Measurements from ENCODE around the gene CLASP1.

The CLASP1 gene

DNA sequence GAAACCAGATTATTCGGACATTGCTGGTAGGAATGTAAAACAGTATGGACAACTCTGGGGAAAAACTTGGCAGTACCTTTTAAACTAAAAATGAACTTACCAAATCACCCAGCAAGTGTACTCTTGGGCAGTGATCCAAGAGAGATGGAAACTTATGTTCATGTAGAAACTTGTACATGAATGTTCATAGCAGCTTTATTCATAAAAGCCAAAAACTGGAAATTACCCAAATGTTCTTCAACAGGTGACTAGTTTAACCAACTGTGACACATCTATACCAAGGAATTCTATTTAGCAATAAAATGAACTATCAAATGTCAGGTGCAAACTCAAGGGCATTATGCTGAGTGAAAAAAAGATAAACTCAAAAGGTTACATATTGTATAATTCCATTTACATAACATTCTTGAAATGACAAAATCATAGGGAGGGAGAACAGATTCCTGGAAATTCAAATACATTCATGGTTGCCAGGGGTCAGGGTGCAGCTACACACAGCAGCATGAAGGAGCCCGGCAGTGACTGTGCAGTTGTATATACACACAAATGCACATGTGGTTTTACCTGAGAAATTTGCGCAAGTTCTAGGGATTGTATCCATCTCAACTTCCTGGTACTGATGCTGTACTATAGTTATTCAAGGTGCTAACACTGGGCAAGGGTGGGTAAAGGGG lies 122.1 kb downstream of the CLASP1 start (continued):
- TF ChIP-seq CREB5 (CRISPR knock-in tag; IDR thresholded peaks at IDR 0.05; ENCODE audit: low read depth): no peak
- TF ChIP-seq PPARA (CRISPR knock-in tag; IDR thresholded peaks at IDR 0.05; ENCODE audit: borderline replicate concordance): no peak
- TF ChIP-seq PATZ1 (CRISPR knock-in tag; IDR thresholded peaks at IDR 0.05; ENCODE audit: borderline replicate concordance): no peak

GRCh38 chr2:121524685-121525425 lies 124.4 kb downstream of the CLASP1 start:
- TF ChIP-seq, protein P1, sequence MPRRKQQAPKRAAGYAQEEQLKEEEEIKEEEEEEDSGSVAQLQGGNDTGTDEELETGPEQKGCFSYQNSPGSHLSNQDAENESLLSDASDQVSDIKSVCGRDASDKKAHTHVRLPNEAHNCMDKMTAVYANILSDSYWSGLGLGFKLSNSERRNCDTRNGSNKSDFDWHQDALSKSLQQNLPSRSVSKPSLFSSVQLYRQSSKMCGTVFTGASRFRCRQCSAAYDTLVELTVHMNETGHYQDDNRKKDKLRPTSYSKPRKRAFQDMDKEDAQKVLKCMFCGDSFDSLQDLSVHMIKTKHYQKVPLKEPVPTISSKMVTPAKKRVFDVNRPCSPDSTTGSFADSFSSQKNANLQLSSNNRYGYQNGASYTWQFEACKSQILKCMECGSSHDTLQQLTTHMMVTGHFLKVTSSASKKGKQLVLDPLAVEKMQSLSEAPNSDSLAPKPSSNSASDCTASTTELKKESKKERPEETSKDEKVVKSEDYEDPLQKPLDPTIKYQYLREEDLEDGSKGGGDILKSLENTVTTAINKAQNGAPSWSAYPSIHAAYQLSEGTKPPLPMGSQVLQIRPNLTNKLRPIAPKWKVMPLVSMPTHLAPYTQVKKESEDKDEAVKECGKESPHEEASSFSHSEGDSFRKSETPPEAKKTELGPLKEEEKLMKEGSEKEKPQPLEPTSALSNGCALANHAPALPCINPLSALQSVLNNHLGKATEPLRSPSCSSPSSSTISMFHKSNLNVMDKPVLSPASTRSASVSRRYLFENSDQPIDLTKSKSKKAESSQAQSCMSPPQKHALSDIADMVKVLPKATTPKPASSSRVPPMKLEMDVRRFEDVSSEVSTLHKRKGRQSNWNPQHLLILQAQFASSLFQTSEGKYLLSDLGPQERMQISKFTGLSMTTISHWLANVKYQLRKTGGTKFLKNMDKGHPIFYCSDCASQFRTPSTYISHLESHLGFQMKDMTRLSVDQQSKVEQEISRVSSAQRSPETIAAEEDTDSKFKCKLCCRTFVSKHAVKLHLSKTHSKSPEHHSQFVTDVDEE (CRISPR knock-in tag; IDR thresholded peaks at IDR 0.05): no peak
- no peak for TF ChIP-seq CSRNP3 (CRISPR knock-in tag; IDR thresholded peaks at IDR 0.05)
- no peak for TF ChIP-seq ZFP3 (CRISPR knock-in tag; IDR thresholded peaks at IDR 0.05)
- ATAC-seq: no peak

DNA sequence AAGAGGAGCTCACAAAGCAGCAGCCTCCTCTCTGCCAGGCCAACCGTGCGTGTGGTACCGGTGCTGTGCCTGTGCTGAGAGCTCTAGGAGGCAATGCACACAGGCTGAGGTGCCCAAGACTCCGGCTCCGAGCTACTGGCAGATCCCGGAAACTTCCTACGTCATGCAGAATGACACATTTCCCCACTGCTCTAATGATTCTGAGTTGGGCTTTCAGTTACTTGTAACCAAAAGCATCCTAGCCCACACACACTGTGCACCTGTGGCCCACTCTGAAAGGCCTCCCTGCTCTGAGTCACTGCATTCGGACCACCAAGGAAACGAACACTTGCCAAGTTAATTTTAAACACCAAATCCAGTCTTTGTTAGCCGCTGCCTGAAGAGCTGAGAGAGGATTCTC lies 127.9 kb downstream of the CLASP1 start:
- ATAC-seq: no peak

More for the DNA sequence above, 127.9 kb downstream of the CLASP1 start:
- TF ChIP-seq PATZ1 (CRISPR knock-in tag; IDR thresholded peaks at IDR 0.05; ENCODE audit: borderline replicate concordance) (no peak), ZNF565 (CRISPR knock-in tag; conservative IDR thresholded peaks at IDR 0.05; ENCODE audit: low read depth) (no peak), TCF4 (CRISPR knock-in tag; IDR thresholded peaks at IDR 0.05; ENCODE audit: borderline replicate concordance) (no peak), GLIS3 (CRISPR knock-in tag; IDR thresholded peaks at IDR 0.05) (no peak), CREB5 (CRISPR knock-in tag; IDR thresholded peaks at IDR 0.05; ENCODE audit: low read depth) (no peak), ZFP3 (CRISPR knock-in tag; IDR thresholded peaks at IDR 0.05) (no peak), ARNTL (CRISPR knock-in tag; IDR thresholded peaks at IDR 0.05; ENCODE audit: borderline replicate concordance, low read depth) (no peak), TOX (CRISPR knock-in tag; IDR thresholded peaks at IDR 0.05; ENCODE audit: borderline replicate concordance) (no peak), ZNF8 (CRISPR knock-in tag; IDR thresholded peaks at IDR 0.05) (no peak), ZC3H10 (CRISPR knock-in tag; IDR thresholded peaks at IDR 0.05) (no peak), SNAI2 (CRISPR knock-in tag; IDR thresholded peaks at IDR 0.05) (no peak), PPARA (CRISPR knock-in tag; IDR thresholded peaks at IDR 0.05; ENCODE audit: borderline replicate concordance) (no peak), ESRRG (CRISPR knock-in tag; IDR thresholded peaks at IDR 0.05) (no peak), ZFP30 (CRISPR knock-in tag; IDR thresholded peaks at IDR 0.05) (no peak)
- TF ChIP-seq, protein P1 (CRISPR knock-in tag; IDR thresholded peaks at IDR 0.05): no peak

All from SK-N-SH treated with all-trans-retinoic acid at 6 μM for 48 hours (cell line).